Activated T-helper 2 cell treated with anti-CD3 and anti-CD28 coated beads, Interferon-gamma antibody, Interleukin-2, Interleukin-4, amounts not matched to agents 10 μg/mL and 5 μg/mL and 100 μg/mL, durations not matched to agents 14 hours and 24 hours and 36 hours (primary cell): ENCODE measurements around the gene ZNF157. TPM values are rescaled to one million over a fixed set of nuclear protein-coding genes. Genes with fewer than 3 reads are reported as not detected.

ENCODE experiments used
- DNase-seq: peaks from one replicate; pipeline ENCODE4 v3.0.0; 2021; ENCODE audit warnings: low spot score
- H3K27ac Mint-ChIP-seq: one replicate; pipeline ENCODE4 v1.8.0; 2021; ENCODE audit warnings: mixed read lengths
- H3K27me3 Mint-ChIP-seq: one replicate; pipeline ENCODE4 v1.8.0; 2021; ENCODE audit warnings: low read depth, mixed read lengths
- H3K36me3 Mint-ChIP-seq: one replicate; pipeline ENCODE4 v1.8.0; 2021; ENCODE audit warnings: low read depth, mixed read lengths
- H3K4me1 Mint-ChIP-seq: one replicate; pipeline ENCODE4 v1.8.0; 2021; ENCODE audit warnings: low read depth, mixed read lengths
- H3K4me3 Mint-ChIP-seq: one replicate; pipeline ENCODE4 v1.8.0; 2021; ENCODE audit warnings: low read depth, mild to moderate bottlenecking, moderate library complexity, mixed read lengths
- H3K9me3 Mint-ChIP-seq: one replicate; pipeline ENCODE4 v1.8.0; 2021; ENCODE audit warnings: mixed read lengths
- intact Hi-C: fragments of 100-400 bp; cut with micrococcal nuclease; formaldehyde crosslinking; loops from one replicate; pipeline ENCODE4 v1.15.1; 2023
- total RNA-seq: library from RNA; stranded (reverse); gene quantifications from 2 replicates; pipeline ENCODE4 v1.2.3, GENCODE V29; 2022

The ZNF157 gene
- total RNA-seq, 1 donor from 2014 or later, result 0.25 TPM

GRCh38 chrX:47458528-47458927 is 88.2 kb downstream of the ZNF157 start:
- no peaks in the 10 kb centered on the region for H3K27me3 Mint-ChIP-seq
- H3K36me3 Mint-ChIP-seq, result peaks cover 70% of the 10 kb centered on the region
- no peak overlapping the region for H3K4me3 Mint-ChIP-seq
- intact Hi-C loops, result no loop called here
- no peak overlapping the region for H3K27ac Mint-ChIP-seq
- DNase-seq, result no peak
- peaks cover 47% of the 10 kb centered on the region for H3K9me3 Mint-ChIP-seq
- H3K4me1 Mint-ChIP-seq, result no peaks in the 10 kb centered on the region

DNA sequence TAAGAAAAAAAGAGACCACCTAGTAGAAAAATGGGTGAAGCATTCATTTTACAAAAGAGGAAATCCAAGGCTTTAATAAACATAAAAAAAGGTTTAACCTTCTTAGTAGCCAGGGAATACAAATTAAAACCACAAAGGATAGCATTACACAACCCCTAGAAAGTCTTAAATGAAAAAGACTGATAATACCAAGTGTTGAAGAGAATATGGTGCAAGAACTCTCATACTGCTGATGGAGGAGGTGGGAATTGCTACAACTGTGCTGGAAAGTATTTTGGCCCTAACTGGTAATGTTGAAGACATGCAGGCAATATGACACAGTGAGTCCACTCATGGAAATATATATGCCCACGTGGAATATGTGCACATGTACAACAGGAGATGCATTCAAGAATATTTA is 90.2 kb downstream of the ZNF157 start:
- intact Hi-C loops, result no loop called here
- peaks cover 66% of the 10 kb centered on the region for H3K36me3 Mint-ChIP-seq
- H3K27ac Mint-ChIP-seq, result no peak overlapping the region
- H3K9me3 Mint-ChIP-seq, result peaks cover 42% of the 10 kb centered on the region
- H3K27me3 Mint-ChIP-seq, result no peaks in the 10 kb centered on the region
- no peak overlapping the region for H3K4me3 Mint-ChIP-seq
- H3K4me1 Mint-ChIP-seq, result no peaks in the 10 kb centered on the region
- no peak for DNase-seq

Other genes starting within 250 kb of the ZNF157 start
- 91.7 and 98.8 TPM in 2 replicates for gene NDUFB11, start 225.9 kb upstream of the ZNF157 start, total RNA-seq
- 65.7 and 69.2 TPM in 2 replicates for gene RBM10, start 225.4 kb upstream of the ZNF157 start, total RNA-seq
- 242 and 250 TPM in 2 replicates for gene UBA1, start 176.7 kb upstream of the ZNF157 start, total RNA-seq
- 71.2 and 80.6 TPM in 2 replicates for gene CDK16, start 151.9 kb upstream of the ZNF157 start, total RNA-seq
- 37.2 and 39.5 TPM in 2 replicates for gene USP11, start 137.6 kb upstream of the ZNF157 start, total RNA-seq
- gene ZNF41, start 112.6 kb downstream of the ZNF157 start, total RNA-seq, result 8.7 and 9.7 TPM in 2 replicates
- gene ARAF, start 190.6 kb downstream of the ZNF157 start, total RNA-seq, result 85.3 and 86.1 TPM in 2 replicates
- 76.5 and 77.1 TPM in 2 replicates for gene TIMP1, start 211.9 kb downstream of the ZNF157 start, total RNA-seq
- gene SYN1, start 249.3 kb downstream of the ZNF157 start, total RNA-seq, result 0.21 TPM in 2 replicates